ENCODE results near the gene MRPL36.

GRCh38 chr5:1797103-1797800 lies 2.4 kb downstream of the MRPL36 start:
- TF ChIP-seq CTCF (IDR thresholded peaks at IDR 0.05) (no peak), POLR2A (IDR thresholded peaks at IDR 0.05) (no peak), EP300 (IDR thresholded peaks at IDR 0.05) (no peak)
